K562 (cell line): ENCODE measurements around the gene EGFL7. TPM values are rescaled to one million over a fixed set of nuclear protein-coding genes. Genes with fewer than 3 reads are reported as not detected.
A peak's percentile ranks its signal among the peaks of the same experiment; 100 is the strongest.

Experiments used
- ATAC-seq: fragments of 200-7000 bp; cut with Tn5 transposase; 3 replicates; pipeline ENCODE4 v1.9.1; 2020; ENCODE audit warnings: moderate library complexity
- BruUV-seq: library from RNA; stranded (reverse); fragments of 400-500 nt; replicated peaks from 2 replicates; lab custom pipeline; 2021; lab: Mats Ljungman, UMichigan
- CTCF ChIA-PET: fragments of 300-600 bp; formaldehyde crosslinking; extraction: SDS; loops from one replicate; lab custom pipeline; 2021; ENCODE audit warnings: low intra/inter-chr PET ratio; lab: Yijun Ruan, JAX
- POLR2A ChIA-PET: fragments of 300-600, 350-650 bp; sonication (Branson Sonifier 250); formaldehyde crosslinking; extraction: SDS; loops from one replicate; lab custom pipeline; 2021; ENCODE audit warnings: antibody characterized with exemption, inconsistent platforms; lab: Yijun Ruan, JAX
- DNase-seq, 4 experiments: peaks; one replicate each; pipeline versions ENCODE4 v3.0.0 to v3.0.0-alpha.2; 2011 to 2018; ENCODE audit warnings: low spot score in 3 of 4, mixed read lengths in 3 of 4; ENCODE audit errors: extremely low read depth in 1 of 4
- FAIRE-seq: peaks from 2 replicates; lab custom pipeline; 2011; peaks lifted over from hg19 to GRCh38; lab: Jason Lieb, UNC
- H2AFZ ChIP-seq: 2 replicates; pipeline ENCODE4 v1.6.0; 2011; ENCODE audit warnings: low read depth, low read length, control low read depth, inconsistent platforms
- H3K27ac ChIP-seq: fragments of 200-600 bp; 3 replicates; pipeline ENCODE4 v1.8.0; 2011; ENCODE audit warnings: low read depth, mild to moderate bottlenecking, control low read depth, inconsistent platforms, low read length, moderate library complexity, mixed read lengths; ENCODE audit errors: extremely low read depth
- H3K27me3 ChIP-seq, 2 experiments: fragments of 300-600 bp in 1 of 2; 2 replicates in 1 of 2; 3 replicates in 1 of 2; pipeline versions ENCODE4 v1.6.0 to v1.8.0; 2011; ENCODE audit warnings: inconsistent platforms in 2 of 2, low read length in 2 of 2, mild to moderate bottlenecking in 1 of 2, mixed read lengths in 1 of 2, moderate library complexity in 1 of 2; ENCODE audit not compliant: control insufficient read depth in 2 of 2, insufficient read depth in 2 of 2
- H3K36me3 ChIP-seq: fragments of 300-600 bp; 3 replicates; pipeline ENCODE4 v1.8.0; 2011; ENCODE audit warnings: mild to moderate bottlenecking, low read length, inconsistent platforms; ENCODE audit not compliant: control insufficient read depth, insufficient read depth
- H3K4me1 ChIP-seq, 2 experiments: fragments of 200-600 bp in 1 of 2; replicated peaks in 1 of 2; 2 replicates in 1 of 2; 3 replicates in 1 of 2; pipeline versions ENCODE4 v1.5.1 to v1.8.0; 2011; ENCODE audit warnings: inconsistent platforms in 2 of 2, low read length in 2 of 2, mild to moderate bottlenecking in 1 of 2, mixed read lengths in 1 of 2, moderate library complexity in 1 of 2; ENCODE audit not compliant: control insufficient read depth in 2 of 2, insufficient read depth in 2 of 2
- H3K4me2 ChIP-seq: 2 replicates; pipeline ENCODE4 v1.6.1; 2011; ENCODE audit warnings: low read length, control low read depth, inconsistent platforms, mixed read lengths; ENCODE audit not compliant: insufficient read depth
- H3K4me3 ChIP-seq: fragments of 200-600 bp; sonication (generic), shearing (Covaris generic); 2 replicates; pipeline ENCODE4 v1.5.1; 2016; ENCODE audit warnings: control low read depth, inconsistent platforms
- H3K79me2 ChIP-seq: fragments of 200-600 bp; 3 replicates; pipeline ENCODE4 v1.8.0; 2011; ENCODE audit warnings: low read length, inconsistent platforms; ENCODE audit not compliant: control insufficient read depth, insufficient read depth
- H3K9ac ChIP-seq, 2 experiments: 2 replicates each; pipeline versions ENCODE4 v1.6.0 to v1.6.1; 2011; ENCODE audit warnings: low read depth in 2 of 2, low read length in 2 of 2, control low read depth in 1 of 2, inconsistent platforms in 1 of 2, mild to moderate bottlenecking in 1 of 2, mixed read lengths in 1 of 2; ENCODE audit not compliant: insufficient read depth in 1 of 2
- H3K9me1 ChIP-seq: one replicate; pipeline ENCODE4 v1.6.0; 2011; ENCODE audit warnings: inconsistent platforms, mild to moderate bottlenecking, low read length, moderate library complexity; ENCODE audit not compliant: control insufficient read depth, insufficient read depth
- H3K9me3 ChIP-seq: replicated peaks from 2 replicates; pipeline ENCODE4 v1.5.1; 2011; ENCODE audit warnings: low read depth, low read length, inconsistent platforms; ENCODE audit not compliant: control insufficient read depth, insufficient read depth
- H4K20me1 ChIP-seq: replicated peaks from 2 replicates; pipeline ENCODE4 v1.6.1; 2011; ENCODE audit warnings: low read length, inconsistent platforms, mixed read lengths; ENCODE audit not compliant: control insufficient read depth, insufficient read depth
- FOXM1 ChIP-seq, 2 experiments: fragments of 450-650 bp in 1 of 2; sonication (generic) in 1 of 2; formaldehyde crosslinking in 1 of 2; IDR thresholded peaks; 2 replicates each; pipeline versions ENCODE4 v1.6.1 to v1.9.0; 2017 to 2022; ENCODE audit warnings: low read depth in 2 of 2, mild to moderate bottlenecking in 2 of 2, missing genetic modification reagents in 1 of 2, moderate library complexity in 1 of 2
- KDM1A ChIP-seq, 2 experiments: fragments of 450-650 bp; IDR thresholded peaks; 2 replicates each; pipeline ENCODE4 v1.6.1; 2016; ENCODE audit warnings: mild to moderate bottlenecking in 2 of 2
- NONO ChIP-seq, 2 experiments: fragments of 200-400 bp in 1 of 2; fragments of 450-650 bp in 1 of 2; formaldehyde crosslinking in 1 of 2; IDR thresholded peaks; 2 replicates each; pipeline ENCODE4 v1.6.1; 2017; ENCODE audit warnings: low read depth in 2 of 2, mild to moderate bottlenecking in 2 of 2, moderate library complexity in 2 of 2, low read length in 1 of 2
- NR1H2 ChIP-seq: sonication (generic); formaldehyde crosslinking; IDR thresholded peaks from 2 replicates; pipeline ENCODE4 v1.4.0; 2020; ENCODE audit warnings: mild to moderate bottlenecking, missing genetic modification reagents
- NUFIP1 ChIP-seq: fragments of 450-650 bp; IDR thresholded peaks from 2 replicates; pipeline ENCODE4 v1.6.1; 2018; ENCODE audit not compliant: partially characterized antibody
- PATZ1 ChIP-seq: fragments of 250-450 bp; sonication (Bioruptor Pico); IDR thresholded peaks from 2 replicates; pipeline ENCODE4 v1.5.0; 2020; ENCODE audit warnings: mild to moderate bottlenecking, borderline replicate concordance
- POLR2B ChIP-seq: fragments of 450-650 bp; IDR thresholded peaks from 2 replicates; pipeline ENCODE4 v1.6.1; 2018; ENCODE audit warnings: low read depth; ENCODE audit not compliant: partially characterized antibody
- RBFOX2 ChIP-seq: fragments of 200-400 bp; formaldehyde crosslinking; IDR thresholded peaks from 2 replicates; pipeline ENCODE4 v1.6.1; 2017; ENCODE audit warnings: low read depth, mild to moderate bottlenecking, low read length, moderate library complexity
- RBM17 ChIP-seq: fragments of 200-400 bp; formaldehyde crosslinking; IDR thresholded peaks from 2 replicates; pipeline ENCODE4 v1.6.1; 2017; ENCODE audit warnings: low read depth, mild to moderate bottlenecking, low read length, borderline replicate concordance
- RCOR1 ChIP-seq, 2 experiments: IDR thresholded peaks; 2 replicates each; pipeline ENCODE4 v1.6.1; 2012; ENCODE audit warnings: low read depth in 2 of 2, low read length in 2 of 2, borderline replicate concordance in 1 of 2, improper control_type of control experiment in 1 of 2
- SIN3A ChIP-seq, 2 experiments: fragments of 150-350 bp in 1 of 2; IDR thresholded peaks; 2 replicates each; pipeline ENCODE4 v1.6.1; 2011 to 2016; ENCODE audit warnings: borderline replicate concordance in 2 of 2, low read depth in 2 of 2, low read length in 2 of 2, mild to moderate bottlenecking in 2 of 2, moderate library complexity in 2 of 2; ENCODE audit not compliant: control insufficient read depth in 1 of 2
- SMARCA5 ChIP-seq: fragments of 450-650 bp; IDR thresholded peaks from 2 replicates; pipeline ENCODE4 v1.6.1; 2016
- XRCC3 ChIP-seq: fragments of 450-650 bp; IDR thresholded peaks from 2 replicates; pipeline ENCODE4 v1.6.1; 2017; ENCODE audit warnings: mild to moderate bottlenecking, moderate library complexity
- ZKSCAN8 ChIP-seq: fragments of 200-800 bp; sonication (Bioruptor generic); IDR thresholded peaks from 2 replicates; pipeline ENCODE4 v1.6.1; 2016; ENCODE audit warnings: missing genetic modification characterization, missing compliant biosample characterization
- ZNF124 ChIP-seq: sonication (generic); formaldehyde crosslinking; IDR thresholded peaks from 2 replicates; pipeline ENCODE4 v1.8.1; 2022; ENCODE audit warnings: missing genetic modification reagents
- ZNF436 ChIP-seq: fragments of 250-450, 450-650 bp; sonication (Bioruptor Pico); formaldehyde crosslinking; IDR thresholded peaks from 2 replicates; pipeline ENCODE4 v1.7.0; 2020; ENCODE audit warnings: mild to moderate bottlenecking
- WGBS: fragments of 100-300 bp; shearing (Covaris generic); methylation state at CpG from one replicate; pipeline ENCODE4 v1.1.6; 2016; ENCODE audit warnings: low coverage, mixed read lengths; ENCODE audit not compliant: insufficient coverage; ENCODE audit errors: missing lambda C conversion rate; 5-methylcytosine and 5-hydroxymethylcytosine counted together
- in situ Hi-C: fragments of 300-500 bp; cut with MboI; formaldehyde crosslinking; loops from 4 replicates; pipeline ENCODE4 v1.15.0; 2018; ENCODE audit warnings: inconsistent platforms, mixed read lengths
- intact Hi-C: fragments of 100-400 bp; cut with micrococcal nuclease; formaldehyde crosslinking; loops from 2 replicates; pipeline ENCODE4 v1.14.2; 2022
- polyA plus RNA-seq, 8 experiments: library from polyadenylated mRNA; depleted of rRNA in 4 of 8; stranded (reverse) in 5 of 8; unstranded in 3 of 8; fragments of >200 nt; fragmentation: Nextera tagmentation in 2 of 8; fragmentation: Illumina TruSeq in 1 of 8; extraction: Ambion mirVana in 2 of 8; extraction: Trizol in 1 of 8; gene quantifications; 2 replicates each; pipeline versions ENCODE4 v1.2.1 to v1.2.3, GENCODE V29; 2011 to 2014; ENCODE audit warnings: inconsistent platforms in 1 of 8, missing spikeins in 1 of 8
- total RNA-seq, 7 experiments: library from RNA; depleted of rRNA in 6 of 7; stranded (reverse); fragments of >200 nt in 6 of 7; fragmentation: Illumina TruSeq in 2 of 7; extraction: Trizol in 2 of 7; gene quantifications; 2 replicates each; pipeline versions ENCODE4 v1.2.1 to v1.2.3, GENCODE V29; 2011 to 2021; ENCODE audit warnings: low replicate concordance in 1 of 7

Gene EGFL7
- total and polyA plus RNA-seq, 9 of the 15 experiments (the other 6 are each of a cell fraction or from before 2014, with no cell fraction given), result 1.5 to 286 (median 55.5) TPM

- ATAC-seq, result no peak
- no TSS peak for BruUV-seq
- H3K4me1 ChIP-seq, result peaks cover 23 to 91% of the 10 kb centered on the region in 2 experiments; a peak in 4 of 5 replicates
- FAIRE-seq, result no peak
- in situ Hi-C loops (no loop called here), intact Hi-C loops (no loop called here)
- H3K36me3 ChIP-seq, result no peaks in the 10 kb centered on the region
- H2AFZ ChIP-seq, result no peak overlapping the region
- CTCF ChIA-PET, result no interaction called here
- H4K20me1 ChIP-seq, result 0 out of 2 replicates have a peak, but pooled peaks cover 6% of the 10 kb centered on the region
- H3K27ac ChIP-seq, result no peak overlapping the region
- H3K9me1 ChIP-seq, result no peaks in the 10 kb centered on the region
- no peak overlapping the region for H3K4me3 ChIP-seq
- H3K9ac ChIP-seq, result no peak overlapping the region
- DNase-seq, result no peak
- H3K9me3 ChIP-seq, result no peaks in the 10 kb centered on the region
- POLR2A ChIA-PET, result interaction anchor here (0.8 to 0.9 kb wide), 3 partner anchors 10 to 115 kb away, joined by 3 to 6 read pairs (median 3); no protein-coding TSS in a partner anchor
- WGBS, result 56% methylated on average over 23 of the region's 27 CpGs
- H3K79me2 ChIP-seq, result no peaks in the 10 kb centered on the region
- no peaks in the 10 kb centered on the region for H3K27me3 ChIP-seq
- no peak overlapping the region for H3K4me2 ChIP-seq
- TF ChIP-seq SMARCA5 (no peak), ZNF436 (CRISPR knock-in tag) (peak; percentile 75), ZKSCAN8 (CRISPR knock-in tag) (peak; percentile 97), SIN3A (IDR thresholded peaks at IDR 0.05; ENCODE audit: borderline replicate concordance in 2 of 2, control insufficient read depth in 1 of 2, low read depth in 2 of 2, low read length in 2 of 2) (no peak), RBM17 (no peak), POLR2B (no peak), RCOR1 (IDR thresholded peaks at IDR 0.05; ENCODE audit: borderline replicate concordance in 1 of 2, low read depth in 2 of 2, low read length in 2 of 2) (0 out of 4 replicates have a peak, but pooled peaks of 1 of the 2 experiments have one; percentile 10), NR1H2 (CRISPR knock-in tag) (no peak), NUFIP1 (no peak), ZNF124 (CRISPR knock-in tag) (no peak), FOXM1 (IDR thresholded peaks at IDR 0.05; ENCODE audit: low read depth) (no peak), FOXM1 (CRISPR knock-in tag; IDR thresholded peaks at IDR 0.05; ENCODE audit: low read depth) (no peak), PATZ1 (CRISPR knock-in tag) (no peak), NONO (IDR thresholded peaks at IDR 0.05; ENCODE audit: low read depth in 2 of 2, low read length in 1 of 2) (no peak), KDM1A (IDR thresholded peaks at IDR 0.05) (peak; percentile 48 to 67; a peak in 2 of 4 replicates), XRCC3 (no peak), RBFOX2 (no peak; the same call in 1 of the 2 replicates)
These were observed 43.9 kb upstream of the EGFL7 start for GRCh38 chr9:136618580-136619547.
